Measurements from ENCODE around the gene TMEM232.

DNA sequence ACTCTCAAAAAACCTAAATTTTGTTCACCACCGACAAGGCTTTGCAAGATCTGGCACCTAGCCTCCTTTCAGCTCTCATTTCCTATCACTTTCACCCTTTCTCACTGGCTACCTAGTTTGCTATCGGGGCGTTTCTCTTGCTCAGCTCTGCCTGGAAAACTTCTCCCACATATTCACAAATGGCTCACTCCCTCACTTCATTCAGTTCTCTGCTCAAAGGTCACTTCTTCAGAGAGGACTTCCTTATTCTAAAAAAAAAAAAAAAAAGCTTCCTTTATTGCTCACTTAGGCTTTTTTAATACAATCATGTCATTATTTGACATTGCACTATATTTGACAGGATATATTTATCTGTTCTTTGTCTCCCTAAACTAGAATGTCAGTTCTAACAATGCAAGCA, 10.3 kb upstream of the TMEM232 start:
- TF ChIP-seq, protein P1, sequence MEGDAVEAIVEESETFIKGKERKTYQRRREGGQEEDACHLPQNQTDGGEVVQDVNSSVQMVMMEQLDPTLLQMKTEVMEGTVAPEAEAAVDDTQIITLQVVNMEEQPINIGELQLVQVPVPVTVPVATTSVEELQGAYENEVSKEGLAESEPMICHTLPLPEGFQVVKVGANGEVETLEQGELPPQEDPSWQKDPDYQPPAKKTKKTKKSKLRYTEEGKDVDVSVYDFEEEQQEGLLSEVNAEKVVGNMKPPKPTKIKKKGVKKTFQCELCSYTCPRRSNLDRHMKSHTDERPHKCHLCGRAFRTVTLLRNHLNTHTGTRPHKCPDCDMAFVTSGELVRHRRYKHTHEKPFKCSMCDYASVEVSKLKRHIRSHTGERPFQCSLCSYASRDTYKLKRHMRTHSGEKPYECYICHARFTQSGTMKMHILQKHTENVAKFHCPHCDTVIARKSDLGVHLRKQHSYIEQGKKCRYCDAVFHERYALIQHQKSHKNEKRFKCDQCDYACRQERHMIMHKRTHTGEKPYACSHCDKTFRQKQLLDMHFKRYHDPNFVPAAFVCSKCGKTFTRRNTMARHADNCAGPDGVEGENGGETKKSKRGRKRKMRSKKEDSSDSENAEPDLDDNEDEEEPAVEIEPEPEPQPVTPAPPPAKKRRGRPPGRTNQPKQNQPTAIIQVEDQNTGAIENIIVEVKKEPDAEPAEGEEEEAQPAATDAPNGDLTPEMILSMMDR (IDR thresholded peaks at IDR 0.05): no peak
- no peak for TF ChIP-seq POLR2A (IDR thresholded peaks at IDR 0.05)

Measured in esophagus squamous epithelium (tissue), 4 donors.